HG03045 (cell line): ENCODE measurements around the gene MAK.
"Not testable (repeated sequence)": the region's sequence is repeated elsewhere in the genome, so short reads cannot be mapped to it uniquely, and the experiment has no call there.

Source experiments
- ATAC-seq: cut with Tn5 transposase; IDR thresholded peaks from one replicate; pipeline ENCODE4 v1.9.1; 2021; ENCODE audit warnings: mild to moderate bottlenecking, moderate library complexity; ENCODE audit not compliant: unreplicated experiment

The MAK gene

DNA sequence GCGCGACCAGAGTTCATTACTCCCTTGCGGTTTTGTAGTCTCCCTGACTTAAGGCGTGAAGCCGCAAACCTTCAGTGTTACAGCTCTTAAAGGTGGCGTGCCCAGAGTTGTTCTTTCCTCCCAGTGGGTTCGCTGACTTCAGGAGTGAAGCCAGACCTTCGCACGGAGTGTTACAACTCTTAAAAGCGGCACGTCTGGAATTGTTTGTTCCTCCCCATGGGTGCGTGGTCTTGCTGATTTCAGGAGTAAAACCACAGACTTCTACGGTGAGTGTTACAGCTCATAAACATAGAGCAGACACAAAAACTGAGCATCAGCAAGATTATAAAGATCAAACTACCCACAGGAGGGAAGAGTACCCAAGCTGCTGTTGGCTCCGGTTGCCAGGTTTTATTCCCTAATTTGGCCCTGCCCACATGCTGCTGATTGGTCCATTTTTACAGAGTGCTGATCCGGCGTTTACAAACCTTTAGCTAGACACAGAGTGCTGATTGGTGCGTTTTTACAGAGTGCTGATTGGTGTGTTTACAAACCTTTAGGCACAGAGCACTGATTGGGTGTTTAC is 105.1 kb downstream of the MAK start:
- ATAC-seq = no peak

DNA sequence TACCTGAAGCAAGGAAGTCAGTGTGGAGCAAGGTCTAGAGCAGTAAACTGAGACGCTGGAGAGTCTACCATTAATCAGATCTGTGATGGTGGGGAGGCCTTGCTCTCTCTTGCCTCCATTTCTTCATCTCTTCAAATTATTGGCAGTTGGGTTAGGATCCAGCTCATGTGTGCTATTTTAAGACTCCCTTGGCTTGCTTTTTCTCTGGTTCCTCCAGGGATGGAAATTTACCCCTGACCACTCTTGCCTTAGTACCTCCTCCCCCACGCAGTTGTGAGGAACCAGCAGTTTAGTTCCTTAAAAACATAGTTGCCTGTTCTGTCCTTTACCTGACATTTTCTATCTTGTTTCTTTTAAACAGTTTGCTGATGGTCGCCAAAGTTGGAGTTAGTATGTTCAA is 108.1 kb downstream of the MAK start:
- no peak for ATAC-seq

DNA sequence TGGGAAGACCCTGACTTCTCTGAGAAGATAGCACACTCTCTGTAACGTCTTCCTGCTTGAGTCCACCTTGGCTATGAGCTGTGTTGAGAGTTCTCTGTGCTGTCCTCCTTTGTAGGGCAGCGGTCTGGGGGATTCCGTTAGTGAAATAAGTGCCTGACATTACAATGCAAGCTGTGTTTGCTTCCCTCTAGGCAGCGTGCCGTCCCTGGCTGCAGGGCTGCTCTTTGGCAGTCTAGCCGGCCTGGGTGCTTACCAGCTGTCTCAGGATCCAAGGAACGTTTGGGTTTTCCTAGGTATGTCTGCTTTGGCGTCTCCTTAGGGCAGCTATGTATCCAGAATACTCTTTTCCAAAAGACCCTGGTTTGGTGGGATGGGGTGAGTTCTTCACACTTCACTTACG is 112.6 kb downstream of the MAK start:
- no peak for ATAC-seq

DNA sequence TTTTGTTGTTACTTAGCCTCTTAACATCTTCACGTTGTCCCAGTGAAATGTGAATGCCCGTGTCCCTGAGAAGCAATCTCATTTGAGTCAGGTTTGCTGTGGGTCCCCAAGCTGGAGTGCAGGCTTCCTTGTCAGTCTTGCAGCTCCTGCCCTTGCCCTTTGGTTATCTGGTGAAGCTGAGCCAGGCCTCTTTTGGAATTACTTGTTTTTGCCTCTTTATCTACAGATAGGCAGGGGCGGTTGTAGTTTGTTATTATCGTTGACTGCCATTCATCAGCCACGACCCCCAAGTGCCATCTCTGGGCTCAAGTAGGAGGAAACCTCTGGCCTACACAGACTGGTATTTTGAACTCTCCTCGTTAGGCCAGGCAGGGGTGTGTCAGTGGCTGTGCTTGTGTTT is 113.3 kb downstream of the MAK start:
- ATAC-seq = no peak

DNA sequence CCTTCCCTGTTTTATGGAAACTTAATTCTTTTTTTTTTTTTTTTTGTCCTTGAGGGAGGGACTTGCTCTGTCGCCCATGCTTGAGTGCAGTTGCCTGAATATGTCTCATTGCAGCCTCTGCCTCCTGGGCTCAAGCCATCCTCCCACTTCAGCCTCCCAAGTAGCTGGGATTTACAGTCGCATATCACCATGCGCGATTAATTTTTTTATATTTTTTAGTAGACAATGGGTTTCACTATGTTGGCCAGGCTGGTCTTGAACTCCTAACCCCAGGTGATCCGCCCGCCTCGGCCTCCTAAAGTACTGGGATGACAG is 114.8 kb downstream of the MAK start:
- no peak for ATAC-seq

DNA sequence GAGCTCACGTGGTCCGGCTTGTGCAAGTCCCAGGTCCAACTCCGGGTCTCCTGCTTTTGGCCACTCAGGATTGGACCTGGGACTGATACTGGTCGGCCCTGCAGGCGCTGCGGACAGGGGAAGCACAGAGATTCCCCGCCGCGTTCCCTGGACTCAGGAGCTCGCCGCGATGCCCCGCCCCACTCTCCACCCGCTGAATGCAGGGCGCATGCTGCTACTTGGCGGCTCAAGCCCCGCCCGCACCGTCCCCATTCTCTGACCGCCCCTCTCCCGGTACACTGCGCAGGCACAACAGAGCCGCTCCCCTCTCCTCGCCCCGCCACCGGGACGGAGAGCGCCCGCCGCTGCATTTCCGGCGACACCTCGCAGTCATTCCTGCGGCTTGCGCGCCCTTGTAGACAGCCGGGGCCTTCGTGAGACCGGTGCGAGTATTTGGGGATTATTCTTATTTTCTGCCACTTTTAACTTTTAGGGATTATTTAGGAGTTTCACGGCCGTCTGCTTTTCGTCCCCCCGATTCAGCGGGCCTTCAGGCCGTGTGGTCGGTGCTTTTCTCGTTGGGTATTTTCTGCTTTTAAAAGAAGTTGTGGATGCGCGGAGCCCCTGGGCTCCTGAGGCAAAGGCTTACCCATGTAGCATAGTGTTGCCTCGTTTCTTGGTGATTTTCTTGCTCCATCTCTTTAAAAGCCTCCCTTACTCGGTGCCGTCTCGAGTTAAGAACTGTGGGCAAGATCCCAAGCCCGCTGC is 115.3 kb downstream of the MAK start, which contains the start of gene TMEM14C:
TMEM14C (plus strand) TSS at position 251 of the 747 bp plus-strand sequence. CDS start 1,544 bp downstream, outside the sequence.
- ATAC-seq = peak; percentile 94

DNA sequence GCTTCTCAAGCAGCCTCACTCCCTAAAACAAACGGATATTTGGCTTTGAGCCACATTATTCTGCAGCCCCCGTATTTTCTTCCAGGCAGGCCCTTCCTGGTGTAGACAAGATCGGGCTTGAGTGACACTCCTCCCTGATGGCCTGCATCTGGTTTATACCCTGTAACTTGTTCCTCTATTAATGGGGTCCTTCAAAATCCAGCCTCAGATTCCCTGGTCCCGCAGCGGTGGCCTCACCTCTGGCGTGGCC is 115.8 kb downstream of the MAK start:
- no peak for ATAC-seq

DNA sequence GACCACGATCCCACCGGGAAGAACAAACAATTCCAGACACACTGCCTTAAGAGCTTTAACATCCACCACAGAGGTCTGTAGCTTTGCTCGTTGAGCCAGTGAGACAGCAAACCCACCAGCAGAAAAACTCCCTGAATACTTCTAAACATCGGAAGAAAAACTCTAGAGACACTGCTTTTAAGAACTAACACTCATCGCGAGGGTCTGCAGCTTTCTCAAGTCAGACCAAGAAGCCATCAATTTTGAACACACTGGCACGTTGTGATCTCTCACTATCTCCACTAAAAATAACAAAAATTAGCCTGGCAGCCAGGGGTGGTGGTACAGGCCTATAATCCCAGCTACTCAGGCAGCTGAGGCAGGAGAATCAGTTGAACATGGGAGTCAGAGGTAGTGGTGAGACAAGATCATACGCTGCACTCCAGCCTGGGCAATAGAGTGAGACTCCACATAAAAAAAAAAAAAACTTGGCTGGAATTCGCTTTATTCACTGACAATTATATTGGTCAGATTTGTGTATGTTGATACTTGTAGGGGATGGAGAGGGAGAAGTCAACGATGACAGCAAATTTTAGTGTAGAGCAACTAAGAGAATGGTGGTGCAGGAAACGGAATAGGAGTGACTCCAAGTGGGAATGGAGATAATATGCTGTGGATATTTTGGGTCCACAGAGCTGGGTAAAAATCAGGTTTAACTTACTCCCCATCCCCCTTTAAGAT is 116.3 kb downstream of the MAK start:
- ATAC-seq = no peak

DNA sequence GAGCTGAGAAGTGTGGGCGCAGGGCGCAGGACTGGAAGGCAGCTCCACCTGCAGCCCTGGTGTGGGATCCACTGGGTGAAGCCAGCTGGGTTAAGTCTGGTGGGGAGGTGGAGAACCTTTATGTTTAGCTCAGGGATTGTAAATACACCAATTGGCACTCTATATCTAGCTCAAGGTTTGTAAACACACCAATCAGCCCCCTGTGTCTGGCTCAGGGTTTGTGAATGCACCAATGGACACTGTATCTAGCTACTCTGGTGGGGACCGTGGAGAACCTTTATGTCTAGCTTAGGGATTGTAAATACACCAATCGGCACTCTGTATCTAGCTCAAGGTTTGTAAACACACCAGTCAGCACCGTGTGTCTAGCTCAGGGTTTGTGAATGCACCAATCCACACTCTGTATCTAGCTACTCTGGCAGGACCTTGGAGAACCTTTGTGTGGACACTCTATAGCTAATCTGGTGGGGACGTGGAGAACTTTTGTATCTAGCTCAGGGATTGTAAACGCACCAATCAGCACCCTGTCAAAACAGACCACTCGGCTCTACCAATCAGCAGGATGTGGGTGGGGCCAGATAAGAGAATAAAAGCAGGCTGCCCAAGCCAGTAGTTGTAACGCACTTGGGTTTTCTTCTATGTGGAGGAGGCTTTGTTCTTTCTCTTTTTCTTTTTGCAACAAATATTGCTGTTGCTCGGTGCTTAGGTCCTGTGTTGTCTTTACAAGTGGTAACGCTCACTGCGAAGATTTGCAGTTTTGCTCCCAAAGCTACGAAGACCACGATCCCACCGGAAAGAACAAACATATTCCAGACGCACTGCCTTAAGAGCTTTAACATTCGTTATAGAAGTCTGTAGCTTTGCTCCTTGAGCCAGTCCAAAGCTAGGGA is 117.1 kb downstream of the MAK start:
- not testable (repeated sequence) for ATAC-seq

DNA sequence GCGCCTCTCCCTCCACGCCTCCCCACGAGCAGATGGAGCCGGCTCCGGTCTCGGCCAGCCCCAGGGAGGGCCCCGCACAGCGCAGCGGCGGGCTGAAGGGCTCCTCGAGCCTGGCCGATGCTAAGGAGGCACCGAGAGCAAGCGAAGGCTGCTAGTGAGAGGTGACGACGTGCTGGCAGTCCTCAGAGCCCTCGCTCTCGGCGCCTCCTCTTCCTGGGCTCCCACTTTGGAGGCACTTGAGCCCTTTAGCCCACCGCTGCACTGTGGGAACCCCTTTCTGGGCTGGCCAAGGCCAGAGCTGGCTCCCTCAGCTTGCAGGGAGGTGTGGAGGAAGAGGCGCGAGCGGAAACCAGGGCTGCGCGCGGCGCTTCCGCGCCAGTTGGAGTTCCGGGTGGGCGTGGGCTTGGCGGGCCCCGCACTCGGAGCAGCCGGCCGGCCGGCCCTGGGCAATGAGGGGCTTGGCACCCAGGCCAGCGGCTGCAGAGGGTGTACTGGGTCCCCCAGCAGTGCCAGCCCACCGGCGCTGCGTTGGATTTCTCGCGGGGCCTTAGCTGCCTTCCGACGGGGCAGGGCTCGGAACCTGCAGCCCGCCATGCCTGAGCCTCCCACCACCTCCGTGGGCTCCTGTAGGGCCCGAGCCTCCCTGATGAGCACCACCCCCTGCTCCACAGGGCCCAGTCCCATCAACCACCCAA is 117.9 kb downstream of the MAK start:
- ATAC-seq = peak; percentile 36

DNA sequence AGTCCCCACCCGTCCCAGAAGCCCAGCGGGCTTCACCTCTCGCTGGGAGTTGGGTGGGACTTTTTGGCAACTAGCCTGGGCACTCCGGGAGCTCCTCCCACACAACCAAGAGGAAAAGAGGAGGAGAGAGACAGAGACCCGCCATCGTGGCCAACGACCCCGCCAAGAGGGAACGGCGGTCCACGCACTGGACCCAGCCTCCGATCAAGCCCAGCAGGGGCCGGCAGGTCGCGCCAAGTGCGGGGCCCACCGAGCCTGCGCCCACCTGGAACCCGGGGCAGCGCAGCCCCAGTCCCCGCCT is 118.4 kb downstream of the MAK start:
- no peak for ATAC-seq

DNA sequence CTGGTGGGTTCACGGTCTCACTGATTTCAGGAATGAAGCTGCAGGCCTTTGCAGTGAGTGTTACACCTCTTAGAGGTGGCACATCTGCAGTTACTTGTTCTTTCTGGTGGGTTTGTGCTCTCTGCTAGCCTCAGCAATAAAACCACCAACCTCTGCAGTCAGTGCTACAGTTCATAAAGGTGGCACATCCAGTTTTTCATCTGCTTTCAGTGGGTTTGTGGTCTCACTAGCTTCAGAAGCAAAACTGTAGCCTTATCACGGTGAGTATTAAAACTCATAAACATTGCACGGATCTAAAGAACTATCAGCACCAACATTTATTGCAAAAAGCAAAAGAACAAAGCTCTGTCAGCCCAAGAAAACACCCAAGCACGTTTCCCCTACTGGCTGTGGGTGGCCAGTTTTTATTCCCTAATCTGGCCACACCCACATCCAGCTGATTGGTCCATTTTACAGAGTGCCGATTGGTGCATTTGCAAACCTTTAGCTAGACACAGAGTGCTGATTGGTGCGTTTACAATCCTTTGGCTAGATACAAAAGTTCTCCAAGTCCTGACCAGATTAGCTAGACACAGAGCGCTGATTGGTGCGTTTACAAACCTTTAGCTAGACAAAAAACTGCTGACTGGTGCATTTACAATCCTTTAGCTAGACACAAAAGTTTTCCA is 118.9 kb downstream of the MAK start:
- no peak for ATAC-seq

DNA sequence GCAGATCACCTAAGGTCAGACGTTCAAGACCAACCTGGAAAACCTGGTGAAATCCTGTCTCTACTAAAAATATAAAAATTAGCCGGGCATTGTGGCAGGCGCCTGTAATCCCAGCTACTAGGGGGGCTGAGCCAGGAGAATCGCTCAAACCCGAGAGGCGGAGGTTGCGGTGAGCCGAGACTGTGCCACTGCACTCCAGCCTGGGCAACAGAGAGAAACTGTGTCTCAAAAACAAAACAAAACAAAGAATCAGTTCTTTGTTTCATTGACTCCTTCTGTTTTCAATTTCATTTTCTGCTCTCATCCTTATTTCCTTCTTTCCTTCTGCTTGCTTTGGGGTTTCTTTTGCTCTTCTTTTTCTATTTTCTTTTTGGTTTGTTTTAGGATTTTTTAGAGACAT is 124.4 kb downstream of the MAK start:
- no peak for ATAC-seq
